Aorta (tissue), 5 donors: ENCODE results near the gene FRMD6. TPM values are rescaled to one million over a fixed set of nuclear protein-coding genes. Genes with fewer than 3 reads are reported as not detected.

Source experiments
- ATAC-seq: fragments of 200-7000 bp; cut with Tn5 transposase; one replicate; pipeline ENCODE4 v1.9.1; 2022; ENCODE audit warnings: moderate library complexity; ENCODE audit not compliant: low FRiP score
- DNase-seq, 2 donors: peaks; one replicate each; pipeline ENCODE4 v3.0.0-alpha.2; 2020
- H3K27ac ChIP-seq, 2 donors: one replicate each; pipeline ENCODE4 v1.5.1; 2013; ENCODE audit warnings: low read length in 2 of 2, mild to moderate bottlenecking in 2 of 2, moderate library complexity in 2 of 2, control low read depth in 1 of 2, inconsistent platforms in 1 of 2, low read depth in 1 of 2
- H3K27me3 ChIP-seq, 2 donors: one replicate each; pipeline ENCODE4 v1.6.1; 2013; ENCODE audit warnings: control low read depth in 1 of 2, low read length in 1 of 2, mild to moderate bottlenecking in 1 of 2, moderate library complexity in 1 of 2; ENCODE audit not compliant: insufficient read depth in 2 of 2, control insufficient read depth in 1 of 2
- H3K36me3 ChIP-seq, 2 donors: one replicate each; pipeline ENCODE4 v1.6.1; 2013; ENCODE audit warnings: control low read depth in 1 of 2, low read length in 1 of 2, mild to moderate bottlenecking in 1 of 2; ENCODE audit not compliant: insufficient read depth in 2 of 2, control insufficient read depth in 1 of 2
- H3K4me1 ChIP-seq, 2 donors: one replicate each; pipeline ENCODE4 v1.6.1; 2013; ENCODE audit warnings: low read length in 2 of 2, control low read depth in 1 of 2, mild to moderate bottlenecking in 1 of 2, moderate library complexity in 1 of 2; ENCODE audit not compliant: insufficient read depth in 2 of 2, control insufficient read depth in 1 of 2
- H3K4me3 ChIP-seq, 2 donors: one replicate each; pipeline ENCODE4 v1.5.1; 2013; ENCODE audit warnings: low read length in 2 of 2, control low read depth in 1 of 2, mild to moderate bottlenecking in 1 of 2
- H3K9me3 ChIP-seq: one replicate; pipeline ENCODE4 v1.6.1; 2013; ENCODE audit warnings: mild to moderate bottlenecking, low read length; ENCODE audit not compliant: control insufficient read depth
- WGBS, 2 donors: extraction: QIAGEN DNeasy Blood & Tissue Kit; methylation state at CpG; one replicate each; pipeline ENCODE4 v1.1.7; 2013; 5-methylcytosine and 5-hydroxymethylcytosine counted together
- intact Hi-C, 2 donors: fragments of 100-400 bp; cut with DNase I; formaldehyde crosslinking; loops; one replicate each; pipeline versions ENCODE4 v1.14.2 to v1.15.0; 2022
- polyA plus RNA-seq, 2 donors: library from polyadenylated mRNA; stranded (reverse); fragments of 200-250 nt; gene quantifications; one replicate each; pipeline ENCODE4 v1.2.3, GENCODE V29; 2013
- total RNA-seq, 2 donors: library from RNA; stranded (reverse); fragmentation: NEBNext Ultra II Directional; extraction: Animal tissue kit (Norgen Biotek cat#: 25700); gene quantifications; one replicate each; pipeline ENCODE4 v1.2.1, GENCODE V29; 2021
- donor health status: healthy with polysubstance abuse.
- donor health status: Bipolar disorder and iron deficiency.
- donor health status: DM: no; HTN: no; CAD: no.
- donor health status: DM: no; HTN: no; CAD: no.
- donor health status: DM: yes; HTN: yes; CAD: no.

Gene FRMD6
- total and polyA plus RNA-seq, 4 donors = 10.3 to 56.7 (median 27.9) TPM

DNA sequence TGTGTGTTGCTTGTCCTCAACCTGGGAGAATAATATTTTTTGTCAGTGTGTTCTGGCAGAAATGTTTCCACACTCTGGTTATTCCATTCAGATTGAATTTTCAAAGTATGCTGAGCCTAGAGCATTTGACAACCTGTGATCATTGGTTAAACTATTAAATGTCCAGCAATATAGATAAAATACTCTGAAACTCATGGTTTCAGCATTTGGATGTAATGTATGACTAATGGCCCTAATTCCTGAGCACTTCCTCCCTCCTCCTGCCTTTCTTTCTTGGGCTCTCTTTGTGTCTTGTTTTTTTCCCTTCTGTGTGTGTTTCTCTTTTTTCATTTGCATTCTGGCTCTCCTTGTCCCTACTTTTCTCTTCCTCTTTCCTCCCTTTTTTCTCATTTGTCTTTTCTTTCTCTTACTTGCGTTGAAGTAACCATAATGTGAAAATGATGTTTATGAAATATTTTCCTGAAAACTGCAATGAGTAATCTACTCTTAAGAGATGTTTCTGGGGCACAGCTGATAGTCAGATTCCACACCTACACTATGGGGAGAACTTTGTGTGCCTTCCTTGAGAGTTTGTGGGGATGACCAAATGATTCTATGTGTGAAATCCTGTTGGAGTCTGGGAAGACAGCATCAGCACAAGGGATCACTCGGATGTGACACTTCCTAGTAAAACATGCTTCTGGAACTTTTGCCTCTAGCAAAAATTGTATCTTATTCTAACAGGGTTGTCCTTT is 74.6 kb downstream of the FRMD6 start:
- no peaks in the 10 kb centered on the region for H3K4me1 ChIP-seq
- H3K36me3 ChIP-seq = peaks cover 4 to 6% of the 10 kb centered on the region in 2 donors
- no peak for DNase-seq
- H3K27ac ChIP-seq = no peak overlapping the region
- ATAC-seq = no peak
- H3K27me3 ChIP-seq = no peaks in the 10 kb centered on the region
- intact Hi-C loops = no loop called here
- 85 to 86% methylated on average over 2 of the region's 2 CpGs for WGBS, 2 donors
- no peaks in the 10 kb centered on the region for H3K9me3 ChIP-seq
- no peak overlapping the region for H3K4me3 ChIP-seq

- intact Hi-C loops = no loop called here
- 89 to 91% methylated on average over 5 of the region's 5 CpGs for WGBS, 2 donors
- Histone ChIP-seq H3K27ac (no peak overlapping the region), H3K4me1 (no peaks in the 10 kb centered on the region), H3K36me3 (peaks cover 4 to 6% of the 10 kb centered on the region in 2 donors), H3K27me3 (no peaks in the 10 kb centered on the region), H3K4me3 (no peak overlapping the region), H3K9me3 (no peaks in the 10 kb centered on the region)
- DNase-seq = no peak
- no peak for ATAC-seq
These were observed 75.8 kb downstream of the FRMD6 start for GRCh38 chr14:51727526-51727925.

DNA sequence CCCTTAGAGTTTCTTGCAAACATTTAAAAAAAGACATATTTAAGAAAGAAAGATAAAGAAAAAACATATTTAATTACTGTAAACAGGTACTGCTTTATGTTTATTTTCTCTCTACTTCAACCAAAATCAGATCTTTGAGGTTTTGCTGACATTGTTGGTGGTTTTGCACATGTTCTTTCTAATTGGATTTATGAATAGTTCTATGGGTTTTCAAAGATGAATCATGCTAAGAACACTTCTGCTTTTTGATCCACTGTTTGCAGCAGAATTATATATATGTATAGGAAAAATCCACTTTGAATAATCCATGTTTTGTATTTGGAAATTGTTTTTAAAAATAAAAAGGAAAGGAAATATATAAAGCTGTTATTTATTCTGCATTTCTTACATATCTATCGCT is 78.4 kb downstream of the FRMD6 start:
- no peak overlapping the region for H3K27ac ChIP-seq
- H3K4me3 ChIP-seq = no peak overlapping the region
- 97 to 98% methylated on average over 1 of the region's 1 CpG for WGBS, 2 donors
- no peaks in the 10 kb centered on the region for H3K27me3 ChIP-seq
- ATAC-seq (no peak), DNase-seq (no peak)
- H3K36me3 ChIP-seq = peaks cover 0 to 2% of the 10 kb centered on the region in 2 donors
- no peaks in the 10 kb centered on the region for H3K9me3 ChIP-seq
- intact Hi-C loops = no loop called here
- H3K4me1 ChIP-seq = no peaks in the 10 kb centered on the region

DNA sequence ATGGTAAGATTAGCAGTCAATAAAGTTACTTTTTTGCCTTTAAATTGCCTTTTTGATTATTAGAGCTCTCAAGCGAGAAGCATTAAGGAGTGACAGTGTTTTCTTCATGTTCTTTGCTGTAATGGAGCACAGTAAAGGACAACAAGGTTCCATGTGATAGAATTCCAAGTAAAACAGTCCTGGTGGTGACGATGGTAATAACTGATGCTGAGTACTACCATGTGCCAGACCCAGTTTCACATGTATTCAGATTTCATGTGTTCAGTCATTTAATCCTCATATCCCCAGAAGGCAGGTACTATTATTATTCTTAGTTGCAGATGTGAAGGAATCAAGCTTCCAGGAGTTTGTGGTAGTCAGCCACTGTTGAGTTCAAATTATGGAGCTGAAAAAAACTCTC is 79.0 kb downstream of the FRMD6 start:
- 63 to 73% methylated on average over 2 of the region's 2 CpGs for WGBS, 2 donors
- H3K27ac ChIP-seq = no peak overlapping the region
- no peaks in the 10 kb centered on the region for H3K27me3 ChIP-seq
- no peaks in the 10 kb centered on the region for H3K9me3 ChIP-seq
- H3K4me3 ChIP-seq = no peak overlapping the region
- H3K36me3 ChIP-seq = peaks cover 0 to 2% of the 10 kb centered on the region in 2 donors
- DNase-seq = no peak
- intact Hi-C loops = no loop called here
- H3K4me1 ChIP-seq = no peaks in the 10 kb centered on the region
- ATAC-seq = no peak

DNA sequence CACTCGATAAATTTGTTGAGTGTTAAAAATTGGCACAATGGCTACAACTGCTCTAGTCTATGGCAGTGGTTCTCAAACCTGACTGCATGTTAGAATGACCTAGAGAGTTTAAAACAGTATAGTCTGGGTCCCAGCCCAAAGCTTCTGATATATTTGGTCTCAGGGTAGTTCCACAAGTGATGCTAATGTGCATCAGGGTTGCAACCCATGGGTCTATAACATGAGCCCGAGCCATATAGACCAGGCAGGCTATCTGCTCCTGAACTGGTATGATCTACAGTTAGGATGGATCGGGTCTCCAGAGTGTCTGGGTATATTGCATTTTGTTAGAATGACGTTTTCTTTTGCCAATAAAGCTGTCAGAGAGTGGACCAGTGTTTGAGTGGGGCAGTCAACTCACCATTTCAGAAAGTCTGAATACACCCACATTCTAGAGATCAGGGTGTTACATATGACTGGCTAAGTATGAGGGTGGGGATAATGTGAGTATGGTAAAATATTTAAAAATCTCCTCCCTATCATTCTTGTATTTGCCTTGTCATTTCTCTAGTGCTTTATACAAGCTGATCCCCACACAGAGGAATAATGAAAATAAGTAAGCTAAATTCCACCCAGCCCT is 80.9 kb downstream of the FRMD6 start:
- no peaks in the 10 kb centered on the region for H3K4me1 ChIP-seq
- WGBS, 2 donors = 73% methylated on average over 4 of the region's 4 CpGs
- DNase-seq = no peak
- intact Hi-C loops = no loop called here
- no peak for ATAC-seq
- no peaks in the 10 kb centered on the region for H3K27me3 ChIP-seq
- no peak overlapping the region for H3K4me3 ChIP-seq
- H3K9me3 ChIP-seq = no peaks in the 10 kb centered on the region
- peaks cover 0 to 2% of the 10 kb centered on the region in 2 donors for H3K36me3 ChIP-seq
- H3K27ac ChIP-seq = no peak overlapping the region

DNA sequence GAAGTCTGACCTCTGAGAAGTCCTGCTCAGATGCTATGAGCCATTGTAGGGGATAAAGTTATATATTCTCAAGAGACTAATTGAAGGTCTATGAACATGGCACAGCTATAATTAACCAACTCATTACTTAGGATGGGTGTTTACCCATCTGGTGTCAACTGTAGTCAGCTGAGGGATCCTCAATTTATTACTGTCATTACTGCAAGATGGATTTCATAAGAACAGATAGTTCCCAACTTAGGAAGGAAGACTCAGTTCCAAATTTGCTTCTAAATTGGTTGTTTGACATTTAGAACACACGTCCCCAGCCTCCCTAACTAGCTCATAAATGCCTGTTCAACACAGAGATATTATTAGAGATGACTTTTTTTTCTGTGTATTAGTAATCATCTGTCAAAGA is 81.4 kb downstream of the FRMD6 start:
- DNase-seq (no peak), ATAC-seq (no peak)
- no peaks in the 10 kb centered on the region for H3K27me3 ChIP-seq
- 73 to 74% methylated on average over 1 of the region's 1 CpG for WGBS, 2 donors
- H3K27ac ChIP-seq = no peak overlapping the region
- no peak overlapping the region for H3K4me3 ChIP-seq
- peaks cover 0 to 2% of the 10 kb centered on the region in 2 donors for H3K36me3 ChIP-seq
- H3K4me1 ChIP-seq = no peaks in the 10 kb centered on the region
- no peaks in the 10 kb centered on the region for H3K9me3 ChIP-seq
- intact Hi-C loops = no loop called here

GRCh38 chr14:51735851-51736250 is 84.1 kb downstream of the FRMD6 start:
- H3K27me3 ChIP-seq = no peaks in the 10 kb centered on the region
- no peaks in the 10 kb centered on the region for H3K36me3 ChIP-seq
- intact Hi-C loops = no loop called here
- no peak overlapping the region for H3K27ac ChIP-seq
- no peaks in the 10 kb centered on the region for H3K4me1 ChIP-seq
- WGBS, 2 donors = 72 to 81% methylated on average over 4 of the region's 4 CpGs
- H3K4me3 ChIP-seq = no peak overlapping the region
- DNase-seq = no peak
- no peak for ATAC-seq
- no peaks in the 10 kb centered on the region for H3K9me3 ChIP-seq

DNA sequence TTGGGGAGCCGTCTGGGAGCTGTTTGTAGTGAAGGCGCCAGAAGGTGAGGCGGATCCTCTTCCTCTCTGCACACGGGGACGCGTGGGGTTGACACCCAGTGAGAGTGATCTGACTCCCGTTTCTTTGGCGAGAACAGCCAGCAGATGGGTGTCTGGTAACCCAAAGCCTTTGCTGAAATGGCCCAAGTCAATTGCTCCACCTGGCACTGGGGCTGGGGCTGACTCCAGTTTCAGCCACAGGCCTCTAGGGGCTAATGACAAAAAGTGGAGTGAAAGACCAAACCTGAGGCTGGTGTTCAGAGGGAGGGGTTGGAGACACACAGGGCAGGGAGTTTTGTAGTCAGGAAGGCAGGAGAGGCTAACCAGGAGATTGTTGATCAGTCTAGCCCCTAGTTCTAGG is 87.0 kb downstream of the FRMD6 start:
- H3K36me3 ChIP-seq = no peaks in the 10 kb centered on the region
- no peaks in the 10 kb centered on the region for H3K4me1 ChIP-seq
- WGBS, 2 donors = 69 to 72% methylated on average over 8 of the region's 8 CpGs
- intact Hi-C loops = no loop called here
- no peaks in the 10 kb centered on the region for H3K9me3 ChIP-seq
- no peaks in the 10 kb centered on the region for H3K27me3 ChIP-seq
- no peak for DNase-seq
- H3K4me3 ChIP-seq = no peak overlapping the region
- no peak overlapping the region for H3K27ac ChIP-seq
- no peak for ATAC-seq

- intact Hi-C loops = no loop called here
- ATAC-seq = no peak
- Histone ChIP-seq H3K27ac (no peak overlapping the region), H3K4me3 (no peak overlapping the region), H3K9me3 (no peaks in the 10 kb centered on the region), H3K36me3 (no peaks in the 10 kb centered on the region), H3K4me1 (no peaks in the 10 kb centered on the region), H3K27me3 (no peaks in the 10 kb centered on the region)
- 73 to 78% methylated on average over 22 to 23 of the region's 23 CpGs for WGBS, 2 donors
- no peak for DNase-seq
These were observed 91.9 kb downstream of the FRMD6 start for GRCh38 chr14:51743588-51744000.
